ENCODE measurements around the gene KCNK16. TPM values are rescaled to one million over a fixed set of nuclear protein-coding genes. Genes with fewer than 3 reads are reported as not detected.

KCNK16 gene
- total RNA-seq, 1 donor from 2014 or later, result not detected

GRCh38 chr6:39341937-39342336, 19.4 kb upstream of the KCNK16 start:
- no peak for DNase-seq (ENCODE audit: low spot score)

- DNase-seq (ENCODE audit: low spot score), result no peak
Observed at GRCh38 chr6:39341352-39341751, 18.9 kb upstream of the KCNK16 start.

GRCh38 chr6:39339868-39340550, 17.5 kb upstream of the KCNK16 start:
- no peak for DNase-seq (ENCODE audit: low spot score)

DNA sequence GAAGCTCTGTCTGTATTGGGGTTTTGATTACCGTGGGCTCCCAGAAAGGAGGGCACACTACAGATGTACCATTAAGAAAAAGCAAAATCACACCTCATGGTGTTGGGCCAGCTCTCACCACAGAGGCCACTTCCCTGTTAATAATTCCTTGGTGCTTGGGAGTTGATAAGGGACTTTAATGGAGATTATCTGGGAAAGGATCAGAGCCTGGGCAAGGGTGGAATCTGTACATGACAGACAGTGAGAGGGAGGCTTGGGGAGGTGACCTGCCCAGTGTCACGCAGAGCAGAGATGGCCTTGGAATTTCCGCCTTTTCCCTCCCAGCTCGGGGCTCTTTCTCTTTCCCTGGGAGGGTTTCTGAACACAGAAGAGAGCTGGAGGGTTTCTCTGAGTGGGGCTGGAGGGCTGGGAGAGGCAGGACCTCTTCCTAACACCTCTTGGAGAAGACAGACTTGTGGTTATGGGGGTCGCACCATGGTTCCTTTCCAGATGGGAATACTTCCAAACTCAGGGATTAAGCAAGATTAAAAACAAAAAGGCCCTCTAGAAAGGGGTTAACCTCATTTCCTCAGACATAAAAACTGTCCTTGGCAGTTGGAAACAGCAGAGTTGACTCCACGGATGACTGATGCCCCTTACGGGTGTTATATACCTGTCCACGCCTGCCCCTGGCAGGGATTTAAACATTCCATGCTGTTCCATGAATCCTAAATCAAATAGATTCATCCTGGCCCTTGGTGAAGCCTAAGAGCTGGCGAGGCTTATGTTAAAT, 16.8 kb upstream of the KCNK16 start:
- DNase-seq (ENCODE audit: low spot score), result no peak

GRCh38 chr6:39338397-39338796, 15.9 kb upstream of the KCNK16 start:
- no peak for DNase-seq (ENCODE audit: low spot score)

DNA sequence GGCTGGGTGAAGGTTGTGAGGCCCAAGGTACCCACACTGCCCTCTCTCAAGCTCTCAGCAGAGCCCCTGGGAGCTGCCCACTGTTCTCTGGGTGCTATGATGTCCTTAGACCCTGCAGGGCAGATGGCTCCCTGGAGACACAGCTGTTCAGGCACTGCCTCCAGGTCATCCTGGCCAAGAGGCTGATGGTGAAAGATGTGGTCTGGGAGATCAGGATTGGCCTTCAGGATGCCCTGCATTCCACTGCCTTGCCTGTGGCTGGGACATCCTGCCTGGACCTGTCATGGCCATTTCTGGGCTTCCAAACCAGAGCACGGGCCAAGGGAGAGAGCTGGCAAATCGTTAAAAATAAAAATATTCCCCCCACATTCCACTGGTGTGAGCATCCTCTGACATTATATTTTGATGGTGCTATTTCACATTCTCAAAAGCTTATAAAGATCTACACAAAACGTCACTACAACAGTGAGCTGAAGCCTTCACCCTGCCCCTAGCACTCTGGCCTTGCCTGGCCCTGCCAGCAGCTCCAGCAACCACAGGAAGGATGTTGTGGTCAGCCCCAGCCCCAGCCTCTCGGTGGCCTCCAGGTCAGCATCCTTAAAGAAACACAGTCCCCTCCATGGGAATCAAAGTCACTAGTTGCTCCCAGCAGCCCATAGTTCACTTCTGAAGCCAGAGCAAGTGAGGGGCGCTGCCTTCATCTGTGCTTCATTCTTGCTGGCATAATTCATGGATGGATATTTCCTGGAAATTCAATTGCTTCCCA, 13.5 kb upstream of the KCNK16 start:
- no peak for DNase-seq (ENCODE audit: low spot score)

DNA sequence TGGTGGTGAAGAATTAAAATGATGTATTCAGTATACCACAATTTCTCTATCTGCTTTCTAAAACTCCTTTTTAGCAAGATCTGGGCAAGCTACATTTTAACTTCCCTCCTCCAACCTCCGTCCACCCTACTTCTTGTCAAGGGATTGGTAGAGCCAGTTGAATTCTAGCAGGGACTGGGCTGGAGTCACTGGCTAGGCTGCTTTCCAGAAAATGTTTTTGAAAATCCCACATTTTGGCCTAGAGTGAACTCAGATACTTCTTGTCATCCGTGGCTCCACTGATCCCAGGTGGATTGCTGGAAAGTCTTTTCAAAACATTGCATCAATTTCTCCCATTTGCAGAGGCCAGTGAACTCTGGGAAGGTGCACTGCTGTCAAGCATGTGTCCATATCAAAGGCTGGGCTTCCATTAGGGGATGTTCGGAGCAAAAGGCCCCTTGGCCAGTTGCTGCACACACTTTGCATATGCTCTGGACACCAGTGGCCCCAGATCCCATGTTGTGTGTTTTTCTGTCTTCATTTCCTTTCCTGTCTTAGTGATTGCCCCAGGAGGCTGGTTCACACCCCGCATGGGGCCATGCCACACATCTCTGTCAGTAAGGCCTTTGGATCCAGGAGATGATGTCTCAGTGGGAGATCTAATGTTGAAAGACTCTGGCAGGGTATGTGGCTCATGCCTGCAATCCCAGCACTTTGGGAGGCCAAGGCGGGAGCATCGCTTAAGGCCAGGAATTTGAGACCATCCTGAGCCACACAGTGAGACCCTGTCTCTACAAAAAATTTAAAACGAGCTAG, 11.3 kb upstream of the KCNK16 start:
- no peak for DNase-seq (ENCODE audit: low spot score)

DNA sequence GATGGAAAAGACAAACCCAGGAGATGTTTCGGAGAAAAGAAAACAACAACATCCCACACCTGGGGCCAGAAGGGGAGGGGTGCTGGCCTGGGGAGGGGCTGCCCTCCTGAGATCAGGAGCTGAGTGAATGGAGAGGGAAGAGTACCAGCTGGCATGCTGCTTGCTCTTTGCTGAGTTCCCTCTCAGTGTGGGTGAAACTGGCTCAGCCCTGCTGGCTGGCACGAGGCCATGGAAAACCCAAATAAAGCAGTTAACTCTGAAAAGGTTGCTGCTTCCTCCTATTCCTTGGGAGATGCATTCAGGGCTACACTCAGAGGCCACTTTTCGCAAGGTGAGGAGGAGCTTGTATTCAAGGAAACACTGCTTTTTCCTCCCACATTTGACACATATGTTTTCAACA, 8.0 kb upstream of the KCNK16 start:
- DNase-seq (ENCODE audit: low spot score), result no peak

- no peak for DNase-seq (ENCODE audit: low spot score)
Observed at GRCh38 chr6:39330057-39330456, 7.6 kb upstream of the KCNK16 start.

GRCh38 chr6:39328066-39328465, 5.6 kb upstream of the KCNK16 start:
- no peak for DNase-seq (ENCODE audit: low spot score)

DNA sequence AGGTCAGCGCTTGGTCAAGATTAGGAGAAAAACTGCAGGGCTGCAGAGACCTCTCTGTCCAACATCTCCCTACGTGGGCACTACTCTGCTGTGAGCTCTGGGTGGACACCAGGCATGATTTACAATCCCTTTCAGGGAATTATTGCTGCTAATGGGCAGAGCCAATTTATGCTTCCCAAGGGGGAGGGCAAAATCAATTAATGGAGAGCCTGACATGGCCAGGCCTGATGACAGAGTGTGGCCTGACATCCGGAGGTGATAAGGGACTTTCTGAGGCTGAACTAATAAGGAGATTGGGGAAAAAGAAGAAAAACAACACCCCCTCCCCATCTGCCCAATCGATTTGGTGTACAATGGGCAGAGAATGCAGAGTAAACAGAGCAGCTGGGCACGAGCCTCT, 5.0 kb upstream of the KCNK16 start:
- no peak for DNase-seq (ENCODE audit: low spot score)

- DNase-seq (ENCODE audit: low spot score), result no peak
Observed at GRCh38 chr6:39321761-39322160, 741 bp downstream of the KCNK16 start.

GRCh38 chr6:39320363-39320984, 2.0 kb downstream of the KCNK16 start:
- DNase-seq (ENCODE audit: low spot score), result no peak

GRCh38 chr6:39319621-39320362, 2.7 kb downstream of the KCNK16 start:
- DNase-seq (ENCODE audit: low spot score), result no peak

DNA sequence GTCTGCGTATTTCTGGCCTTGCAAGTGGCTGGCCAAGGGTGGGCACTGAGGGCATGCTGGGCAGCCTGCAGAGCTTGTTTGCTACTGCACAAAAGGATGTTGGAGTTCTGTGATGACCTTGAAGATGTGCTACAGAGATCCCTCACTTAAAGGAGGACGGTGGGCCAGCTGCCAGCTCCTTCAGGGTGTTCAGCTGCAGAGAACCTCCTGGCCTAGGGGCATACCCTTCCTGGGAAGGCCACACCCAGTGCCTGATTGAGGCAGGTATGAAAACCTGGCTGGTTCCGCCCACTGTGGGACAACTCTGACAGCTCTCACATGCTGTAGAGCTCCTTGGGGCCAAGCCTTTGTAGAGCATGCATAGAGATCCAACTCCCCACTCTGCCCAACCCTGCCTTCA, 5.2 kb downstream of the KCNK16 start:
- DNase-seq (ENCODE audit: low spot score), result no peak

DNA sequence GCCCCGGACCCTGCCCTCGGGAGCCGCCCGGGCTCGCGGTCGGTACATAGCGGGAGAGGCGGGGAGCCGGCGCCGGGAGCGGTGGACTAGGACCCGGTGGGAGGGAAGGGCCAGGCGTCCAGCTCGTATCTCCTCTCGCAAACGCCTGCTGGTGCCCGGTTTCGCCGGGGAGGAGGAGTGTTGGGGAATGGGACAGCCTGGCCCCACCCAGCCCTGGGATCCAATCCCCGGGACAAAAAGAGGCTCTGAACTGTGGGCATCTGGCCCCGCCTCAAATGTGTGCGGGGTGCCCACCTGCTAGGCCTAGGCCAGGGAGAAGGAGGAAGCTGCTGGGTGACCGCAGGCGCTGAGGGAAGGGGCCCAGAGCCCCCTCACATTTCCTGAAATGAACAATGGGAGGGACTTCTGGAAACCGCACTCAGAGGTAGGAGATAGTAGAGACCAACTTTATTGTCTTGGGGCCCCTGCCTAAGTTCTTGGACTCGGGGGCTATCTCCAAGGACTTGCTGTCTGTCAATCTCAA, 8.2 kb downstream of the KCNK16 start, which contains the start of gene KCNK17:
TSS of gene KCNK17 (minus strand) at position 147 of the 523 bp plus-strand sequence. CDS start at position 48, 99 bp downstream.
- DNase-seq (ENCODE audit: low spot score), result no peak

DNA sequence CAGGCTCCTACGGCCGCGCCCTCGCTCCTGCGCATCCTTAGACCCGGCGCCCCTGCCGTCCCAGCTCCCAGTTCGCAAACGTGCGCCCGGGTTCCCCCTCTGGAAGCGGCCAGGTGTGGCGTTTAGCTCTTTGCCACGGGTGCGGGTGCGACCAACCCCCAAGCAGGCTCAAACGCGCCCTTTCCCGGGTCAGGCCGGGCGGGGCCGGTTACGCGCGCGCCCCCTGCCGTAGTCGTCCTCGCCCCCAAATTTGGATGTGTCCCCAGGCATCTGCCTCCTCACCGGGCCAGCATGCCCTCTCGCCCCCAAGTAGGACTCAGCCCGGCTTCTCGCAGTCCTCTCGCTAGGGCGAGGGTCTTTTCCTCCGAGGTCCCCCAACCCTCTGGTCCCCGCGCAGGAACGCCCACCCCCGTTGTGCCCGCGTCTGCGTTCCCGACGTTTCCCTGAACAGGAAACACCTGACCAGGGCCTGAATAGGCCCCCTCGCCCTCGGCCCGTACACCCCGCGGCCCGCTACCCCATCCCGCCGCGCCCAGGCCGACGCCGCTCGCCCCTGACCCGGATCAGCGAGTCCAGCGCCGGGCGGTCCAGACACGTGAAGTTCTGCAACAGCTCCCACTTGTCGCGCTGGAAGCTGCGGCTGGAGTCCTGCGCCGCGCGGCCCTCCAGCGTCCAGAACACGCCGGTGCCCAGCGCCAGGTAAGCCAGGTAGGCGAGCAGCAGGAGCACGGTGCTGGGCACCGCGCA, 8.8 kb downstream of the KCNK16 start:
- no peak for DNase-seq (ENCODE audit: low spot score)

- no peak for DNase-seq (ENCODE audit: low spot score)
Observed at GRCh38 chr6:39312912-39313525, 9.5 kb downstream of the KCNK16 start.

GRCh38 chr6:39310542-39310941, 12.0 kb downstream of the KCNK16 start:
- no peak for DNase-seq (ENCODE audit: low spot score)

All from mucosa of gallbladder (tissue), 1 donor.